NCI-H345 treated with DMSO at 0.1 percent for 48 hours (cell line): Measurements from ENCODE around the gene CCL20.
"Not testable (repeated sequence)": the region's sequence is repeated elsewhere in the genome, so short reads cannot be mapped to it uniquely, and the experiment has no call there.

ENCODE experiments used
- DNase-seq: peaks from one replicate; lab custom pipeline; 2025; ENCODE audit not compliant: unreplicated experiment; lab: John Stamatoyannopoulos, UW

The CCL20 gene, protein sequence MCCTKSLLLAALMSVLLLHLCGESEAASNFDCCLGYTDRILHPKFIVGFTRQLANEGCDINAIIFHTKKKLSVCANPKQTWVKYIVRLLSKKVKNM

DNA sequence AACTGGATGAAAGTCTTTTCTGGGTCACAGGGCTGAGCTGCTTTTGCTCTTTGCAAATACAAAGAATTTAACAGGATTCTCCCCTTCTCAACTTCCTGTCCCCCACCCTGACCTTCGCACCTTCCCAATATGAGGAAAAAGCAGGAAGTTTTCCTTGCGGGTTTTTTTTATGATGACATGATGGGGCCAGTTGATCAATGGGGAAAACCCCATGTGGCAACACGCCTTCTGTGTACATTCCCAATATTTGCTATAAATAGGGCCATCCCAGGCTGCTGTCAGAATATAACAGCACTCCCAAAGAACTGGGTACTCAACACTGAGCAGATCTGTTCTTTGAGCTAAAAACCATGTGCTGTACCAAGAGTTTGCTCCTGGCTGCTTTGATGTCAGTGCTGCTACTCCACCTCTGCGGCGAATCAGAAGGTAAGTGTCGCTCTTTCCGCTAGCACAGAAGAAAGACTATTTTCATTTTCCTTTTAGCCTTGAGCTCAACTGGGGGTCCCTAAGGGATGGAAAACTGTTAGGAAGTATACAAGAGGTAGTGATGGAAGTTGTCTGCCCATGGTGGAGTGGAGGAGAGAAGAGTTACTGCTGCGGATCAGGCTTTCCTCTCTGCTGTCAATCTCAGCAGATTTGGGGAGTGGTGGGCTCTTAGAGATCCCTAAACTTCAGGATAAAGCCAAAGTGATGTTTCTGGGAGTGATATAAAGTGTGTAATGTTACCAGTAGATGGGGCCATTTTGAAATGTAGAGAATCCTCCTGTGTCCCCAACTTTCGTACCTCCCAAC, at the start of gene CCL20:
TSS of gene CCL20 (plus strand) at position 281 of the 792 bp plus-strand sequence. CDS start at position 351, 70 bp downstream.
- no peak for DNase-seq

DNA sequence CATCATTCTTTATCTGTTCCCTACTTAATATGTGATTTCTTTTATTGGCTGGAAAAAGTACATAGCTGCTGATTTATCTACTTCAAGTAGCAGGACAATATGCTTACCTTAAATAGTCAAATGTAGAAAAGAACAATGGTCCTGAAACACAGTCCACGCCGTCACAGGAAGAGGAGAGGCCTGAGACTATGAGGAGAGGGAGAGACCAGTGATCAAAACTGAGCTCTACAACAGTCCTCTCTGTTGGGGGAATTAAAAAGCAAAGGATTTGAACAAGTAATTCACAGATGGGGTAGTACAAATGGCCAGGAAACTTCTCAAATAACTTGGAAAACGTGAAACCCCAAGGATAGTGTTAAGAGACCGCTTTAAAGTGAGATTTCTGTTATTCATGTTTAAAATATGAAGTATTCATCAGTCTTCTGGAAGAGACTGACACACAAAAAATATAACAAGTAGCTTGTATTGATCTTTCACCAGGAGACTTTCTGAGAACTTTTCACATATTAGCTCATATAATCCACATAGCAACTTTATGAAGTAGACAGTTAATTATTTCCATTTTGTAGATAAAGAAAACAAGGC, 47.8 kb upstream of the CCL20 start:
- DNase-seq, result no peak

DNA sequence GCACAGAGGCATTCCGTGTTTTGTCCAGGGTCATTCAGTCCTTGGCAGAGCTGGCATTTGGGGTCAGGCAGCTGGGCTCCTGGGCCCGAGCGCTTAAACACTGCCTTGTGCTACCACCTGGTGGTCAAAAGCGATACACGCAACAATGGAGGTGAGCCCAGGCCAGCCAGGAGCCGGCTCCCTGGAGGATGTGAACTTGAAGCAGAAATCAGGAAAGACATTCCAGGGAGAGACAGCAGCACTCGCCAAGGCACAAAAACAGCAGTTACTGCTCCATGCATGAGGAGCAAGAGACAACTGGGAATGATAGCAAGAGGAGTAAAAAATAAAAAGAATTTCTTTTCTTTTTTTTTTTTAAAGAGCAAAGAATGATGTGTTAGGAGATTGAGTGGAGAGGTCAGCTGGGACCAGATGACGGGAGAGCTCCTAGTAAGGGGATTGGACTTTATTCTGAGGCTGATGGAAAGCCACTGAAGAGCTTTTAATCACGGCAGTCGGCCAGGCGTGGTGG, 47.2 kb upstream of the CCL20 start:
- DNase-seq, result peak; percentile 47

DNA sequence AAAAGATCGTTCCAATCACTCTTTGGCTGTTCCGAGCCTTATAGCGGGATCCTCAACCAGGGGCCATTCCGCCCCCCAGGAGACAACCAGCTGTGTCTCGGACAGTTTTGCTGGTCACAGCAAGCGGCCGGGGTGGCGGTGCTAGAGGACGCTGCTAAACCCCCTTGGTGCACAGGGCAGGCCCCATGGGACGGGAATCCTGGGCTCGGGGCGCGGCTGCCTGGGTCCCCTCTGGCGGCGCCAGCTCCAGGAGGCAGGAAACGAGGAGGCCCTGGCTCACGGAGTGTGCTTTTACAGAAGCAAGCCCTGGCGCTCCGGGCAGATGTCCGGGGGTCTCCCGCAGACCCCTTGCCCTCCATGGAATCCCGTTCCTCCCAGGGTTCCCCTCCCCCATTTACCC, 45.8 kb upstream of the CCL20 start:
- DNase-seq, result no peak

DNA sequence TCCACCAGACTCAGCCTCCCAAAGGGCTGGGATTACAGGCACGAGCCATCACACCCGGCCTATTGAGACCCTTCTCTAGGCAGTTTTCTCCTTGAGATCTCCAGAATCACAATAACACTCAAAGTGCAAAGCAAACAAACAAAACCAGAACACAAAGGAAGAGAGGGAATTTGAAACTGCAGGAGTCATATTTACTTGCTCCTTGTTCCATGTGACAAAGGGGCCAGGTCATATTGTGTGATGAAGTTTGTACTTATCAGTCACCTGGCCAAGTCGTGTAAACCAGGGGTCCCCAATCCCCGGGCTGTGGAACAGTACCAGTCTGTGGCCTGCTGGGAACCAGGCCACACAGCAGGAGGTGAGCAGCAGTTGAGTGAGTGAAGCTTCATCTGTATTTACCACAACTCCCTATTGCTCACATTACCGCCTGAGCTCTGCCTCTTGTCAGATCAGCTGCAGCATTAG, 41.4 kb upstream of the CCL20 start:
- peak; percentile 74 for DNase-seq

DNA sequence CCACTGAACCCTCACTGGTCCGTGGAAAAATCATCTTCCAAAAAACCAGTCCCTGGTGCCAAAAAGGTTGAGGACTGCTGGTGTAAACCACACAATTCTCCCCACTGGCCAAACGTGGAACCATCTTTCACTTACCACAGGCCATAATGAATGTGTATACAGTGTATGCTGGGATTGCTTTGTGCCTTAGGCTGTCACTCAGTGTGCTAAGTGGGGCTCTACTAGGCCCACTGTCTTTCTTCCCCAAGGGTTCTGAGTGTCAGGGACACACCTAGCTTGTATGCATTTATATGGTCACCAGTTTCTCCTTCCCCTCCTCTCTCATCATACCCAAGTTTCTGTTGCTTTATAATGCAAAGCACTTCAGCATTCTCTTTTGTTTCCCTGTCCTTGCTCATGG, 40.7 kb upstream of the CCL20 start:
- DNase-seq, result no peak

DNA sequence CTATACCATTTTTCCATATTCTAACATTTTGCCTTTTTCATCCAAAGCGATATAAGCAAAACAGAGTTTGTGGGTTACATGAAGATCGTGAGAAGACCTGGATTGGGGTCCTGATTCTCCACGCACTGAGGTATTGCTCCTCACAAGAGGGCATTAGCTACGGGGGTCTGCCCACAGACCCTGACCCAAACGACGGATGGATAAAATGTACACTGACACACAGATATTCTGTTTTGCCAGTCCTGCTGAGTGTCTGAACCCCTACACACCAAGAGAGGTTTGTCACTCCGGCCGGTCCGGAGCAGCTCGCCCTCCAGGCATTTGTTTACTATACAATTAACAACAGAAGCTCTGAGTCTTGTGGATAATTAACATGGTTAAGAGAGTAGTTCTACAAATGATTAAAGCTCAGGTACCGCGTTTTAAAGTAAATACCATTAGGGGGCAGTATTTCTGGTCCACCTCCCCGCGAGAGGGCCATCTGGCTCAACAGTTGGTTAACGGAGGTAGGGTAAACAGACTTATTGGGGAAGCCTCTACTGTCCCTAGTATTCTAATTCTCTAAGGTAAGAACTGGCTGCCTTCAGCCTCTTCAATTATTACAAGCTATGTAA, 39.5 kb upstream of the CCL20 start:
- no peak for DNase-seq

DNA sequence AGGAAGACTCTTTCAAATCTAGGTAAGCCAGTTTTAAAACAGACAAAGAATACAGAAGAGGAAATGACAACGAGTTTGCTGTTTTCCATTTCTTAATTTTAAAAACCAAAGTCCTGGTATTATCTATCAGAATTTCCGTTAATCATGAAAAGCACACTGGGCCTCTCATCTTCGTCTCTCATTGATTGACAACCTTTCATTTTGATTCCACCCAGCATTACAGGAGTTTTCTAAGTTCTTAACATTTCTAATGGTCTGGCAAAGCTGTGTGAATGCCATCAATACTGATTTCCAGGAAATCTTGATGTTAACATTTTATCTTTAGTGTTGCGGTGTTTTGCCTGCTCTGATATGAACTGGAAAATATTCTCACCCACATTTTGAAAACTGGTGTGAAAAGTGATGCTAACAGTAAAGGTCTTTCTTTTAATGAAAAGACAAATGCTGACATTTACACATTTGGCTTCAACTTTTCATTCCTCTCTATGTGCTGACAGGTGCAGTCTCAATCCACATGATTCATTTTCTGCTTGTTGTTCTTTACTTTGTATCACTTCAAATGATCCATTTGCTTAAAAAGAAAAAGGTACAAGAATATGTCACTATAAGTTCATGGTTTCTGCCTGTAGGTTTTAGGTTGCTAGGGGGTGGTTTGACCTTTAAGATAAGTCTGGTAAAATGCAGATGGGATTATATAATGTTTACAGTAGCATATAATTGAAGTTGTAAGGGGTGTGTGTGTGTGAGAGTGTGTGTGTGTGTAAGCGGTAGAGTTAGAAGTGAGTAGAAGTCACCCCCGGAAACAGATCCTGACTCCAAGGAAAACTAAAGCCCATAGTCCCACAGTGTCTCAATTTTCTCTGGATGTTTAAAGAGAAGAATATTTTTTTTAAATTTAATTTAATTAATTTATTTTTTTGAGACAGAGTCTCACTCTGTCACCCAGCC, 38.5 kb upstream of the CCL20 start:
- no peak for DNase-seq

DNA sequence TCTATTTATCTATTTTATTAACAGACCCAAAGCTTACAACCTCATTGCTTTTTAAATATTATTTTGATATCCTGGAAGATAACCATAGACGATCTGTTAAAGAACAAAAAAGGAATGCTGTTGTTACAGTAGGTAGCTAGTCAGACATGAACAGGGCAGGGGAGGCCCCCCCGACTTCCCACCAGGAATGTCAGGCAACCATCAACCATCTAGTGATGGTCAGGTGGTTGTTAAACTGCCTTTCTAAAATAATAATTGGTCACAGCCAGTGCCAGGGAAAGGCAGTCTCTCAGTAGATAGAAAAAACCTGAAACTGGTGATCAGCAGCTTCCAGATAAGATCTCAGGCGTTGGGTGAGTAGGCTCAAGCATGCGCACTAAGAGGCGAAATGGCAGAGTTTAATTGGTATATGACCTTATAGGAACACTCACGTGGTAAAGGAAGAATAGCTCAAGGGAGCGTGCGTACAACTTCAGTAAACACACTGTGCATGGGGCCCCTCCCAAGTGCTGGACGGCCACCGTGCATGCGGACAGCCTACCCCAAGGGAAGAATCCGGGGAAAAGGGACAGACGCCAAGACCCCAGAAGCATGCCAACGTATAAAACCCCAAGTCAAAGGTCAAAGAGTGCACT, 32.5 kb upstream of the CCL20 start:
- no peak for DNase-seq

DNA sequence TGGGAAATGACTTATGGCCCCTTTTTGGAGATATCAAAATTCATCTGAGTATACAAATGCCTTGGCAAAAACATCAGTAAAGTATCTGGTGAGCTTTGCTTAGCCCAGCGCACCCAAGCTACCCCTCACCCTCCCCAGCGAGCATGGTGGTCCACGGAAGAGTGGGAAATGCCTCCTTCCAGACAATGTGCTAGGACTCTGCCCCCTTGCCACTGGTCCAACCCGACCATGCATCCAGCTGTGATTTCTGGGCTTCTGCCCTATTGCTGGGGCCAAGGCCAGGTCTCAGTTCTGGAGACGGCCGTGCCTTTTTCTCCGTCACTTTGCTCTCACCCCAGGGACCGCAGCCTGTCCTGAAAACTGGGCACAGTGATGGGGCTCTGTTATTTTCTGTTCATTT, 31.8 kb upstream of the CCL20 start:
- DNase-seq, result no peak

DNA sequence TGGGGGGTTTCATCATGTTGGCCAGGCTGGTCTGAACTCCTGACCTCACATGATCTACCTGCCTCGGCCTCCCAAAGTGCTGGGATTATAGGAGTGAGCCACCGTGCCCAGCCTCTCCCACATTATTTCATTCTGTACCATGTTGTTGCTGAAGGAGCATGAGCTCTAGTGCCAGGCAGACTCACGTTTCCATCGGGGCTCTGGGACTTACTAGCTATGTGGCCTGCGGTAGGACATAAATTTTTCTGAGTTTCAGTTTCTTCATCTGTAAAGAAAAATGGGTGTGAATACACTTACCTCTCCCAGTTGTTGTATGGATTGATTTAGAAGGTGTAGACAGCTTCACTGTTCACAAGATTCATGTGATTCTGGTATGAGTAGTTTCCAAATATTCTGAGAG, 30.8 kb upstream of the CCL20 start:
- no peak for DNase-seq

DNA sequence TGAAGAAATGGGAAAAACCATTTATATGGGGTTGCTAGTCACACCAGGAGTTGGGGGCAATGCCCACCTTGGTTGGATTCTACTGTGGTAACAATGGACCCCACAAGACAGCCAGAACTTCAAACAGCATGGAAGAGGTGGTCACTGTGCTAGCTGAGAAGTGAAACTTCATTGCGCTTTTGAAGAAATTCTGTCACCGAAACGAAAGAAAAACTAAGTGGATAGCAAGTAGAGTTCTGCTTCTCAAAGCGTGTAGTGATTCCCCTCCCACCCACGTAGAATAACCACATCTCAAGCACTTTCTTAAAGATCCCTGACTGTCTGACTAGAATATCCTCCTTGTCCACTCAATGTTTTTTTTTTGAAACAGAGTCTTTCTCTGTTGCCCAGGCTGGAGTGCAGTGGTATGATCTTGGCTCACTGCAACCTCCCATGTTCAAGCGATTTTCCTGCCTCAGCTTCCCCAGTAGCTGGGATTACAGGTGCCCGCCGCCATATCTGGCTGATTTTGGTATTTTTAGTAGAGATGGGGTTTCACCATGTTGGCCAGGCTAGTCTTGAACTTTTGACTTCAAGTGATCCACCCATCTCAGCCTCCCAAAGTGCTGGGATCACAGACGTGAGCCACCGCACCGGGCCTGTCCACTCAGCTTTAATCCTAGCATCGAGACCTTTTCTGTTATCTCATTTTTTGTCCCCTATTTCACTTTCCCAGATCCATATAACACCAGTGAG, 30.1 kb upstream of the CCL20 start:
- no peak for DNase-seq

DNA sequence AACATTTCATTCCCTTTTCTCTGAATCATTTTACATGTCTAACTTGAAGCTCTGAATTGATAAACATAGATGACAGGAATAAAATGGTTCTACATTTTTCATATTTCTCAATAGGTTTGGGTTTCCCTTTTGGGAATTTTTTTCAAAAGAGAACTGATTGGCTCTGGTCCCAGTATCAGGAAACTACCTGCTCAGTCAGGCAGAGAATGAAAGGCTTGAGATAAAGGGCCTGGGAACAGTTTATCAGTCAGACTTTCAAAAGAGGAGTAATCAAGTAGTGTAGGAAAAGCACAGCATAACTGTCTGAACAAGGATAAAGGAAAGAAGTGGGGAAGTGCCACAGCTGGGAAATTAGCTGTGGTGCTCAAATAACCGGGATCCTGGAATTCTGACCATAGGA, 28.3 kb upstream of the CCL20 start:
- no peak for DNase-seq

DNA sequence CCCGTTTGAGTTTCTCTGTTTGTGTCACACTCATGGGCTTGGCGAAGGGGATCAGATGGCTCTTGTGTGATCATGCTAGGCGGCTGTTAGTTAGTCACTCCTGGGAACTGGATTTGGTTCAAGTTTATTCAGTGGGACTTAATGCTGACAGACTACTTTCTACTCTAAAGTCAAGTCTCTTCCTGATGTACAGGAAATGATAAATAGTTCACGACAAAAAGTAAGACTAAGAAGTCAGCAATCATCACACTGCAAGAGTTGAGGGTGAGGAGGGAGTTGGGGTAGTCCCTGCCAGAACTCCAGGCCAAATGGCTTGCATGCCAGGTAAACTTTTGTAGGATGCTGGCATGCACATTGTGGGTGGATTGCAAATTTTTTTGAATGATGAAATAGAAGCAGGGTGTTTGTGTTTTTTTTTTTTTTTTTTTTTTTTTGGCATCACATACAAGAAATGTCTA, 25.1 kb upstream of the CCL20 start:
- DNase-seq, result no peak

DNA sequence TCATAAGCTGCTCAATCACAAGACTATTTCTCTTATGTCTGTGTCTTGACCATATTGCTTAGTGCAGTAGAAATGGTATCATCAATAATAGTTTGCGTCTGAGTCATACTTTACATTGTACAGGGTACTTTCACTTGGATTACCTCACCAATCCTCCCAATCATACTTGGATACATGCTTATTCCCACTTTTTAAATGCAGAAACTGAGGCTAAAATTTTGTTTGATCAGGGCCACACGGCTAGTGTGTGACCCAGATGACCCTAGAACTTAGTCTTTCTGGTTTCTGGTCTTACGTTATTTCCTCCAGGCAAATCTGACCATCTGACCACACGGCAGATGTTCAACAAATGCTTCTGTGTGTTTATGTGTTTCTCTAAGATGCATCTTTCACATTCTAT, 23.8 kb upstream of the CCL20 start:
- no peak for DNase-seq

DNA sequence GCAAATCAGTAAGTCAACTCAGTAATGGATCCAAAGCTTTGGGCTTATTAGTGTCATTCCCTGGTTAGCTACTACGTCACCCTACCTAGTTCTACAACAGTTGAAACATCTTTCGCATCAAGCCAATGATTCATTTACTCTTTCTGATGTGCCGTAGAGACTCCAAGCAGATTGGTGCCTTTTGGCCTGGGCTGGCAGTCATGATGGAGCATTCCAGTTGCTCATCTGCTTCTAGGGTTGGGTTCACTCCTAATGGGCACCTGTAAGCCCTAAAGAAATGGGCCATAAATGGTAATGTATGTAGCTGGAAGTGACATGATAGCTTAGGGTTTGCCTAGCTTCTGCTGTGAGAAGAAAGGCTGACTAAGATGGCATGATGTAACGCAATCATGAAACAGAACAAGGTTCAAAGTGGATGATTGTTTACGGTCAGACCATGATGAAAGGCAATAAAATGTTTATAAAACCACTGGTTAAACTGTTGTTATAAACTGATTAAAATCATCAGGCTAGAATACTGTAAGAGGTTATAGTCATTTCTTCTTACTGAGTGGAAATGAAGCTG, 20.4 kb upstream of the CCL20 start:
- DNase-seq, result no peak

DNA sequence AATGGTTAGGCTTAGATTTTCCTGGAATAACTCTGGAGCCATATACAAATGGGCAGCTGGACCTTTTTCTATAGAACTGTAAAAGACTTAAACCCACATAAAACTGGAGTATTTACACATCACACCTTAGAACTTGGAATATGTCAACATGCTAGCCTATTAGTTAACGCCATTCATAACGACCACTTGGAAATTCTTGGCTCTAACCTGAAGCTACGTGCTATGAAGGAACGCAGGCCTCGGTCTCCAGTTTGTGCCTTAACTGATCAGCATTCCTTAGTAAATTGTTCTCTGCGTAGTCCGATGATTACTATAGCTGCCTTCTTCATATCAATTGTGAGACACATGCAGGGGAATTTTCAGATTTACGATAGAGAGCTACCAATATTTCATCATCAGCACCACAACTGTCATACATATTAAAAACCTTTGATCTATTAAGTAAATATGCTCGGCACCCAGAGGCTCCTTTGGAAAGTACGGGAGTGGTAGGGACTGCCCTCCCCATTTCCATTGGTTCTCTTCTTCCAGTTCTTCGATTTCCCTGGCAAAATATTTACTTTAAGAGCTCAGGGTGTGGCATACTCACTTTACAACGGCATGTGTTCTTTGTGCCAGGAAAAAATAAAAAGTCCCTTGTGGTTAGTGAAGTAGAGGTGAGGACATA, 17.5 kb upstream of the CCL20 start:
- DNase-seq, result no peak

DNA sequence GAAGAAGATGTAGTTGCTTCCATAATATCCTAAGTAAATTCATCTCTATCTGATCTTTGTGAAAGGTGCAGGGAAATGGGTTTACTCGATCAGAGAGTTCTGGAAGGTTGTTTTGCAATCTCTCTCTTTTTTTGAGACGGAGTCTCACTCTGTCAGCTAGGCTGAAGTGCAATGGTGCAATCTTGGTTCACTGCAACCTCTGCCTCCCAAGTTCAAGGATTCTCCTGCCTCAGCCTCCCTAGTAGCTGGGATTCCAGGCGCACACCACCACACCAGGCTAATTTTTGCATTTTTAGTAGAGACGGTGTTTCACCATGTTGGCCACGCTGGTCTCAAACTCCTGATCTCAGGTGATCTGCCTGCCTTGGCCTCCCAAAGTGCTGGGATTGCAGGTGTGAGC, 16.9 kb upstream of the CCL20 start:
- not testable (repeated sequence) for DNase-seq

DNA sequence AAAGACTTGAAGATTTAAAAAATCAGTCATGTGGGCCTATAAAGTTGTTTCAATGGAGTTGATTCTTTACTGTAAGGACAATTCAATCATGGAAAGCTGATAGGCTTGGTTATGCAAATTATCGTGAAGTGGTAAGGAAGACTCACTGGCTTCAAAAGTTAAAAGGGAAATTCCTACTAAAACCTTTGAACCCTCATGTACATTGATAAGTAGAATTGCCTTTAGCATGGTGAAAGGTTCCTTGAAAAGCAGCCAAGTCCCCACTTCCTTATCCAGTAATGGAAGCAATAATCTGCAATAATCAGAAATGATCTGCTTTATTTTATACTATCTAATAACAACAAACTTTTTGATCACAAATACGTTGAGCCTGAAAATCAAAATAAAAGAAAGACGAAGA, 14.4 kb upstream of the CCL20 start:
- no peak for DNase-seq
